NCI-H226 (cell line): ENCODE data around the gene VAMP7.
"Not testable (repeated sequence)": the region's sequence is repeated elsewhere in the genome, so short reads cannot be mapped to it uniquely, and the experiment has no call there.

ENCODE experiments used
- DNase-seq: peaks from one replicate; pipeline ENCODE4 v3.0.0-alpha.2; 2015

The VAMP7 gene, protein sequence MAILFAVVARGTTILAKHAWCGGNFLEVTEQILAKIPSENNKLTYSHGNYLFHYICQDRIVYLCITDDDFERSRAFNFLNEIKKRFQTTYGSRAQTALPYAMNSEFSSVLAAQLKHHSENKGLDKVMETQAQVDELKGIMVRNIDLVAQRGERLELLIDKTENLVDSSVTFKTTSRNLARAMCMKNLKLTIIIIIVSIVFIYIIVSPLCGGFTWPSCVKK

DNA sequence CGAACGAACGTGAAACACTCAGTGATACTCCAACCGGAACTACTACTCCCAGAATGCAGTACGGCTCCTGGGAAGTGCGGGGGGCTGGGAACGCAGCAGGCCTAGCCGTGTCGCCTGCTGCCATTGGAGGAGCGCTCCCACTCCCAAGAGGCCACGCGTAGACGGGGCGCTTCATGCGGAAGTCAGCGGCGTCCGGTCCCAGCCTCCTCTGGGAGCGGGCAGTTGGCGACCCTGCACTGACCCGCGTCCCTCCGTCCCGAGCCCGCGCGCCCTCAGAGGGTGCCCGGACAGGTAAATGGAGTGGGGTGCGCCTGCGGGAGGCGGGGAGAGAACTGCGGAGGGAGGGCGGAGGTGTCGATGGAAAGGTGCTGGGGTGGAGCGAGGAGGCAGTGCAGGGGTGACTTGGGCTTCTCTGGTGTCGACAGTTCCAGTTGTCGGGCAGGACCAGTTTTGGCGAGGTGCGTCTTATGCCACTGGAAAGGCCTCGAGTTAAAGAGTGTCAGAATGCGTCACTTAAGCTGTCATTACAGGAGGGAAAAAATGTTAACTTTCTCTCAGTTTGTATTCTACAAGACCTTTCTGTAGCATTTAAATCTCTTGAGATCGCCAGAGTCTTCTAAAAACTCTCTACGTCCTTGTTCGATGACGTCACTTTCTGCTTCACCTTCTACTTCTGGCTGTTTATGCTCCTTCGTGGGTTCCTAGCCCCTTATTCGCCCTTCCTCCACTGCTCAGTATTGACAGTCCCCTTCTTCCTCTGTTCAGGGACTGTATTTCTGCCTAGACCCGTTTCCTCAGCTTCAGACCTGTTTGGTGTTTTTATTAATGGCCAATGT lies at the start of gene VAMP7:
Gene VAMP7 (plus strand): TSS at position 188 of the 836 bp plus-strand sequence. CDS start 8,122 bp downstream, outside the sequence.
- peak; percentile 84 for DNase-seq

DNA sequence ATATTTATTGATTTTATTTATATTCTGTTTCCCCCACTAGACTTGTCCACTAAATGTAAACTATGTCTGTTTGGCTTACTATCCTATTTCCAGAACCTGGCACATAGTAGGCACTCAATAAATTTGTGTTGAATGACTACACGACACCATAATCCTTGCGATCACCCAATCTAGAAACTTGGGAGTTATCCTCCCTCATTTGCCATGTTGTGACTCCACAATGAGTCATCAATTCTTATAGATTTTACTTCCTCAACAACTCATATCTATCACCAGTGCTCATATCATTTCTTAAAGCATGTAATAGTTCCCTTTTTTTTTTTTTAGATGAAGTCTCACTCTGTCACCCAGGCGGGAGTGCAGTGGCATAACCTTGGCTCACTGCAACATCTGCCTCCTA lies 39.9 kb upstream of the VAMP7 start:
- DNase-seq: no peak

DNA sequence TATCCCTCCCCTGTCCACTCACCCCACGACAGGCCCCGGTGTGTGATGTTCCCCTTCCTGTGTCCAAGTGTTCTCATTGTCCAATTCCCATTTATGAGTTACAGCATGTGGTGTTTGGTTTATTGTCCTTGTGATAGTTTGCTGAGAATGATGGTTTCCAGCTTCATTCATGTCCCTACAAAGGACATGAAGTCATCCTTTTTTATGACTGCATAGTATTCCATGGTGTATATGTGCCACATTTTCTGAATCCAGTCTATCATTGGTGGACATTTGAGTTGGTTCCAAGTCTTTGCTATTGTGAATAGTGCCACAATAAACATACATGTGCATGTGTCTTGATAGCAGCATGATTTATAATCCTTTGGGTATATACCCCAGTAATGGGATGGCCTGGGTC lies 29.4 kb upstream of the VAMP7 start:
- DNase-seq: not testable (repeated sequence)

DNA sequence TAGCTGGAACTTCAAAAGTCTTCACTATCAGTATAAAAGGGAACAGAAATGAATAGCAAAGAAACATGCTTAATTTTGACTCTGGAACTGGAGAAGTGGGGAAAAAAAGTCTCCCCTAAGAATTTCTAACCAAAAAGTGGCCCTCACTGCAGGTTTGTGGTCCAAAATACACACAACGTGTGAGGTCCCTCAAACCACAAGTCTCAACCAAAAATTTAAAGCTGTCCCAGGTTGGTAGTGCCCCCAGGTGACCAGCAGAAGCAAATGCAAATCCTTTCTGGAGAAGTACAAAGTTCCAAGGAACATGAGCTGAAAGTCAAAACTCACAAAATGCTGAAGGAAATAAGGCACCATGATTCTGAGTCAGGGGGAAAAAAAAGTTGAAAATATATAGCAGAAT lies 23.6 kb upstream of the VAMP7 start:
- no peak for DNase-seq

DNA sequence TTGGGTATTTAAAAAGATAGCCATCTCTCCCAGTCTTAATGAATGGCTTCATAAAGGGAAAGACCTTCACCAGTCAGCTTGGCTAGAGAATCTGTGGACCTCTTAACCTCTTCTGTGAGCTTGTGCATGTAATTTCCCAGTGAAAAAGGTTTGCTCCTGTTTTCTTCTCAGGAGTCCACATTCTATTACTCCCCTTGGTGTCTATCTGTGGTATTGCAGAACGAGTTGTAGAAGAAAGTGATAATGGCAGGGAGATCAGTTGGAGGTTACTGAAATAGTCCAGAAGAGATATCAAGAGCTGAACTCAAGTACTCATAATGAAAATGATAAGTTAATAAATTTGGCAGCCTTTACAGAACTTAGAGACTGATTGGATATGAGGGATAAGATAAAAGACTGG lies 16.5 kb upstream of the VAMP7 start:
- no peak for DNase-seq

DNA sequence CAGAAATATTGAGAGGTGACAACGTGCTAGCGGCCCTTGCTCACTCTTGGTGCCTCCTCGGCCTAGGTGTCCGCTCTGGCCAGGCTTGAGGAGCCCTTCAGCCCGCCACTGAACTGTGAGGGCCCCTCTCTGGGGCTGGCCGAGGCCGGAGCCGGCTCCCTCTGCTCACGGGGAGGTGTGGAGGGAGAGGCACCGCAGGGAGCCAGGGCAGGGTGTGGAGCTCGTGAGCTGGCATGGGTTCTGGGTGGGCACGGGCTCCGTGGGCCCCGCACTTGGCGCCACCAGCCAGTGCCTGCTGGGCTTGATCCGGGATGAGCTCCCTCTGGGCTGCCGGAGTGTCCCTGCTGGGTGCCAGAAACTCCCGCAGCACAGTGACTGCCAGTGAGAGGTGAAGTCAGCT lies 16.0 kb upstream of the VAMP7 start:
- no peak for DNase-seq

DNA sequence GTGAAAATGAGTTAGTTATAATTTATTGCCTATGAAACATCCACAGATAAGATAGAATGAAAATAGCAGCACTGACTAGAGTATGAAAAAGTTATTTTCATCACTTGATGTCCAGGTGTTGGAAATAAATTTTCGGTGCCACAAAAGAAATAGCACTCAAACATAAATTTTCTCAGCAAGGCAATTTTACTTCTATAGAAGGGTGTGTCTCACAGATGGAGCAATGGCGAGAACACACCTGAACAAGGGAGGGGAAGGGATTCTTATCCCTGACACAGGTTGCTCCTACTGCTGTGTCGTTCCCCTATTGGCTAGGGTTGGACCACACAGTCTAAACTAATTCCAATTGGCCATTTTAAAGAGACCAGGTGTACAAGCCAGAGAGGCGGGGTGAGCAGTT lies 13.3 kb upstream of the VAMP7 start:
- DNase-seq: no peak

DNA sequence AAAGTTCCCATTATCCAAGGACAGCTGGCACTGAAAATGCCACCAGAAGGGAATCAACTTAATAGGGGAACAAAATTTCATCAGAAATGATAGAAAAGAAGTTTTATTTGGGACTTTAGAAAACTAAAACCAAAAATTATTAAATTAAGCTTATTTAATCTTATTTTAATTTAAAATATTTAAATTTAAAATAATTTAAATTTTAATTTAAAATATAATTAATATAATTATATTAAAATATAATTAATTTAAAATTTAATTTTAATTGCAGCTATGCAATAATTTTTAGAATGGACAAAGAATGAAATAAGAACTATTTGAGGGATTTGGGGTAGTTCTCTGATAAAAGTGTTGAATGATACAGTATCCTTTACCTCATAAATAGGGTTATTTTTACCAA lies 10.2 kb upstream of the VAMP7 start:
- no peak for DNase-seq

DNA sequence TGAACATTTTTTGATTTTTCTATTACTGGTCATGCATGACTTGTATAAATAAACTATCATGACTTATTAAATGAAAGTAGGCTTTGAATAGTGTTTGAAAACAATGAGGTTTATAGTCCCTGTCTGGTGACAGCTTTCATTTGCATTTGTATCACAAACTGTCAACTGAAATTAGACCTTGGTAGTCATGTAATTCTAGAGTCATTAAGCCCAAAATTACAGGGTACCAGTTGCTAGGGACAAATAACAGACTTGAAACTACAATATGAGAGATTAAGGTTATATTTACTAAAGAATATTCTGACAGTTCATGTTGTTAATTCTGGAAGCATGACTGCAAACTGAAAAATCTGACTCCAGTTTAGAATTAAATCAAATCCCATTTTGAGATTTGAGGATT lies 9.2 kb upstream of the VAMP7 start:
- no peak for DNase-seq

DNA sequence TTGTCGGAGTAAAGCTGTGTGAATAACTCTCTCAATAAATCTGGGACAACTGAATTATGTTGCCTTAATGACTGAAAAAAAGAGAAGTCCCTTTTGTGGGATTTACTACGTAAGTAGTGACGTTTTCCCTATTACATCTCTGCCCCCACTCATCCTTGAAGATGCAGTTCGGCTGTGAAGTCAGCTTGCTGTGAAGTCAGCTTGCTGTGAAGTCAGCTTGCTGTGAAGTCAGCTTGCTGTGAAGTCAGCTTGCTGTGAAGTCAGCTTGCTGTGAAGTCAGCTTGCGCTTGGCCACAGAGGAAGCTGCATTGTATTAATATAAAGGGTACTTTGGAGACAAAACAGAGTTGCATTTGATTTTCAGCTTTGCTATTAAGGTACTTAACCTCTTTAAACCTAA lies 8.0 kb upstream of the VAMP7 start:
- no peak for DNase-seq

DNA sequence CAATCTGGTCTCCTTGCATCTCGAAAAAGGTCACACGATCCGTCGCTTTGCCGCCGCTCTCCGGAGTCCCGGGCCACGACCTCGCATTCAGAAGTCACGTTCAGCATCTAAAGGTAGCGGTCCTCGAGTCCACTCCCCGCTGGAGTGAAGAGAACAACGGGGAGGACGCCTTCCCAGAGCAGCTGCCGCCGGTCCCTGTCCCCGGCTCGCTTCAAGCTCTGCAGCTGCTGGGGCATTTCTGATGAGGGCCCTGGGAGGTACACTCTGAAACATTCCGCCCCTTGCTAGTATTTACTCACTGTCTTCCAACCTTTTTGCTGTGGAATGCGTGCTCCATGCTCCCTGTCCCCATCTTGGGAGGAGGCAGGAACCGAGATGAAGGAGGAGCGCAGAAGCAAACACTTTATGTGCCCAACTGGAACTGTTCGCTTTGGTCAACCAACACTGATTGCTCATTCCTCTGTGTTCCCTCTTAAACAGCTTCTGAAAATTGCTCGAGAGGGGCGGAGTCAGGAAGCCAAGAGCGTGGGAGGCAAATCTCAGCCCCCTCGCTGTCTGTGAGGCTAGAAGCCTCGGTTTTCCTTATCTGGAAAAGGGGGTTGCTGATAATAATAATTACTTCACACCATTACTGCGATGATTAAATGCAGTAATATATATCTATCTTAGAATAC lies 6.4 kb upstream of the VAMP7 start:
- no peak for DNase-seq

DNA sequence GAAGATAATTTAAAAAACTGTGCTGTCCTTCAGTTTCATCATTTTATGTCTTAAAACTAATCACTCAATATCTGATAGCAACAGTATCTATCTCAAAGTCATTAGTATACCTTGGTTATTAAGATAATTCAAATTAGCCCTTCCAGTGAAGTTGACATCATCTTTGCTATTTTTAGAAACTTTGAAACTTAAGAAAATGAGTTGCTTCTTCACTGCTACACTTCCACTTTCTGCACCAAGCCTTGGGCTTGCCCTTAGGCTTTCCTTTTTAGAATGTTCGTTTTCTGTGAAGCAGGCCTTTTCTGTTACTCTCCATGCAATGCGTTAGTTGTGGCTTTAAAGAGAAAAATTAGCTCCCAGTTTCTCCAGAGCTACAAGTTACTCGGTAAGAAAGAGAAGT lies 4.4 kb upstream of the VAMP7 start:
- no peak for DNase-seq

DNA sequence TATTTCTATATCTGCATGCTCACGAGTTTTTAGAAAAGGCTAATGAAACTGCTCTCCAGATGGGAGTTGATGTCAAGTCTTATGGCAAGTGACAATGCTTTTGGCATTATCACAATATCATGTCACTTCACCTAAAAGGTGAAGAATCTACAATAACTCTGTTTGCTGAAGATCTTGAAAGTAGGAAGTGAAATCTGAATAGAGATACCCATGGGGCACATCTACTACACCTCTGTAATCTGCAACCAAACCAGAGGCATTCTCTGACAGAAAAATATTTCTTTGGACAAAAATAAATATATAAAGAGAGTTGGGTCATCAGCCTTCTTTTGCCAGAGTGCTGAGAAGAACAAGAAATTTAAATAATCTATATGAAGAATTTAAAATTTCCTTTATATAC lies 3.9 kb upstream of the VAMP7 start:
- no peak for DNase-seq

DNA sequence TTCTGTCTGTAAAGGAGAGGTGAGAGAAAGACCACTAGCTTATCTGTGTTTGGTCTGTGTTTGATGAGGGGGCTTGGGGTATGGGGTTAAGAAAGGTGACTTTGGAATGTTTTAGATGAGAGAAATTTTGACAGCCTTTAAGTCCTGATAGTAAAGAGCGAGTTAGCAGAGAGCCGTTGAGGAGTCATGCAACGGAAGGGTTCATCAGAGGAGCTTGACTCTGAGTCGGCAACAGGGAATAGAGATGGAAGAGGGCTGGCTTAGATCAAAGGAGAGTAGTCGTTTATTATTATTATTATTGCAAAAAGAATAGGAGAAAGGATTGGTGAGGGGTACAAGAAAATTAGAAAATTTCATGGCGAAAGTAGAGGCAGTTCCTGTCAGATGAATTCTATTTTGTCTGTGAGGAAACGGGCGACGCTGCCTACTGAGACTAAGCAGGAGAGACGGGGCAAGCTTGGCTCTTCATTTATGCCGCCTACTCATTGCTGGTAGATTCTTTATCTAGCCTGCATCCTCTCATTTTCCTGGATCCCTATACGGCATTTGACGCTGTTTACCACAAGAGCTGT lies 473 bp upstream of the VAMP7 start:
- no peak for DNase-seq

DNA sequence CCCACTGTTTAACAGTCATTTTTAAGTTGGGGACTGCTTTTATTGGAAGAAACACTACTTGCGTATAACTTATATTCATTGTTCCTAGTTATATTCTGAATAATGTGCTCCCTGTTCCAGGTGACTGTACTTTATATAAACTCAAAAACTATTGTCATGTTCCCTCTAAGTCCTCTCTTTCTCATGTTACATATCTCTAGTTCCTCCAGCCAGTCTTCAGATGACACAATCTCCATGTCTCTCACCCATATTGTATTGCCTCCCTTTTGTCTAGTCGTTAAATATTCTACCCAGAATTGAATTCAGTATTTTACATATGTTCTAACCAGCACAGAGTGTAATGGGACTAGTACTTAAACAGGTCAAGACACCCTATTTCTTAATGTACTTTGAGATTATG lies 5.3 kb downstream of the VAMP7 start:
- no peak for DNase-seq

DNA sequence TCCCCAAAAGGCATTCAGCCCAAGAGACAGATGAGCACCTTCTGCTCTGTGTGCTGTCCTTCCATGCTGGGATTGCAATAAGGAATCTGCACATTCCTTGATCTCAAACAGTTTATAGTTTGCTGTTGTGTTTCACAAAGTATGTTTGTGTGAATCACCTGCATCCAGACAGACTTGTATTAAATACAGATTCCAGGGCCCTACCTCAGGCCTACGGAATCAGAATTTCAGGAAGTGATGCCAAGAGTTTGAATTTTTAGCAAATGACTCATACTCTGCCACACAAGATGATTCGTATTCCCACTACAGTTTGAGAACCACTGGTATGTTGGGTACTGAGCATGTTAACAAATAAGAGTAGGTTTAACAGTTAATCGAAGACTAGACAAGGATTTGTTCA lies 7.0 kb downstream of the VAMP7 start:
- DNase-seq: peak; percentile 72

DNA sequence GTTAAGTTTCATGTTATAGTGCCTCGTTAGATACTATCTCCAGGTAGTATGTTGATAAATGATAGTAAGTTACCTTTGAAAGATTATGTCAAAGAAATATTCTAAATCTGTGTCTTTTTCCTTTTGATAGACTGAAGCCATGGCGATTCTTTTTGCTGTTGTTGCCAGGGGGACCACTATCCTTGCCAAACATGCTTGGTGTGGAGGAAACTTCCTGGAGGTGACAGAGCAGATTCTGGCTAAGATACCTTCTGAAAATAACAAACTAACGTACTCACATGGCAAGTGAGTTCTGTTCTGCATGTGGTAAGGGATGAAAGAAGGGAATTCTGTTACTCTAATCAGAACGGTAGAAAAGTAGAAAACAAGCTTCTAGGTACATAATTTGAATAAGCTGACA lies 8.2 kb downstream of the VAMP7 start:
- DNase-seq: no peak

DNA sequence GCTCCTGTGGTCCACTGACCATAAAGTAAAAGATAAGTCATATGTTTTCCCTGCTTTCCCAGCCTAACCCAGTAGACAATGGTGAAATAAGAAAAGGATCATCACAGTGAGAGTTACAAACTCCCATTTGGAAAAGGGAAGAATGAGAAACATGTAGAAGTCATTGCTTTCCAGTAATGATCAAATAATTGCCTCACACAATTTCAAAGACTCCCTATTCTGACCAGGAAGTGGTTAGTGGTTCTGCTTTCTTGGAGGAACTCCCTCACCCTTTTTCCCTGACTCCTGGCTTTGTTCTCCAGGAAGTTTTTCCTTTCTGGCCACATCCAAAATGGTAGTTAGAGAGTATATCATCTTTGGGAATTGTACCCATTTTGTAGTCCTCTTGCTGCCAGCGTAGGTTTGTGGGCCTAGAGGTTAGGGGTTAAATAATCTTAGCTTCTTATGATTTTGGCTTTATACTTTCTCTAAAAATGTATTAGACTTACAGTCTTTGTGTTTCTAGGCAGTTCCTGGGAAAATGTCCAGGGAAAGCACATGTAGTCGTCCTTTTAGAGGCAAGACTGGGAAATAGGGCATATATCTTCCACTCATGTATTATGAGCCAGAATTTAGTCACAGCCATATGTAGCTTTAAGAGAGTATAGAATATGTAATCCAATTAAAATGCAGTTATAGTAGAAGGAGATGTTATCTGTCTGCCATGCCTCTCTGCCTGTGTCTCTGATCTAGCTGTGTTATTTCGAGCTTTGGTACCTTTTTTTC lies 10.5 kb downstream of the VAMP7 start:
- no peak for DNase-seq

DNA sequence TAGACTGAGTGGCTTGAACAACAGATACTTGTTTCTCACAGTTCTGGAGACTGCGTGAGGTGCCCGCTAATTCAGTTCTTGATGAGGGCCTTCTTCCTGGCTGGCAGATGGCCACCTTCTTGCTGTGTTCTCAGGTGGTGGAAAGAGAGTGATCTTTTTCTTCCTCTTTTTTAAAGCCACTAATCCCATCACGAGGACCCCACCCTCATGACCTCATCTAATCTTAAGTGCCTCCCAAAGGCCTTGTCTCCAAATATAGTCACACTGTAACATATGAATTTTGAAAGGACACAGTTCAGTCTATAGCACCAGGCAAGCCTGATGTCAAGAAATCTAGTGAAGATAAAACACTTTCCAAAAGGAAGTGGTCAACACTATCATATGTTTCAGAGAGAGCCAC lies 12.4 kb downstream of the VAMP7 start:
- DNase-seq: no peak

DNA sequence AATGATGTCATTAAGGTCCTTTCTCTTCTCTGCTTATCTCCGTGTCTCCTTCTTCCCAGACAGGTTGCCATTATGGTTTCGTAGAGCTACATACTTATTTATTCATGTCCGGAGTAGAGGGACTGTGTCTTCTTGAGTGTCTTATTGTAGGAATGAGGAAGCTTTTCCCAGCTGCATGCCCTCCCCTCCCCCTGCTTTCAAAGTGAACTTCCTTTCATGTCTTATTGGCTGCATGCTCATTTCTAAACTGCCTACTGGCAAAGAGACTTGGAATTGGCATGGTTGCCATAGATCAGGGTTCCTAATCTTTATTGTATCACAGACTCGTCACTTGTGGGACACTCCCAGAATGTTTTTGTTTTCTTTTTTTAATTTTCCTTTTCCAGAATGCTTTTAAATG lies 15.4 kb downstream of the VAMP7 start:
- DNase-seq: no peak

DNA sequence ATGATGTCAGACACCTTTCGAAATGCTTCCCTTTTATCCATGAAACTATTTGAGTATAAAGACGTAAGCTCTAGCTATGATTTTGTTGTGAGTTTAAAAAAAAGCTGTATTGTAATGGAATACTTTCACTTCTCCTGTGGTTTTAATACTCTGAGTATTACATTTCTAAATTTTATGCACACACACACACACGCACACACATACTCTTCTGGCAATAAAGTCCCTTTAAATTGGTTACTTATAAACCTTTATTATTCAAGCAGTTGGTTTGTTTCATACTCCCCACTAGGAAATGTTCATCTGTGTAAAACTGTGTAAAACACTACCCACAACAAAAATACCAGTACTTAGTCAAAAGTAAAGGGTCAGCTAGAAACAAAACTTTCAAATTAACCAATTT lies 18.2 kb downstream of the VAMP7 start:
- DNase-seq: no peak

DNA sequence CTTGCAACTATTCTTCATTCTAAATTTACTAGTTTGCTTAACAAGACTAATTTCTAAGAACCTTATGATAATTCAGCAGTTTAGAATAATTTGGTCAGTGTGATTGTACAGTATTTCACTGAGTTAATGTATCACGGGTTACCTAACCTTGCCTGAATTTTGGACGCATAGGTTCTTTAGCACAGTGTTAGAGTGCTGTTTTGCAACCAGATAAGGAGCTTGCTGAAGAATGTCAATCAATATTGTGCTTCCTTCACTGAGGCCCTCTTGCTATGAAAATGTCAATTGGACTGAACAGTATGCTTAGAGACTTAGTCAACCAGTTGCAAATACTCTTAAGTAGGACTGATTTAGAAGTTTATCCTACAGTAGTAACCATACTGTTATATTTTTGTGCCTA lies 19.6 kb downstream of the VAMP7 start:
- no peak for DNase-seq

DNA sequence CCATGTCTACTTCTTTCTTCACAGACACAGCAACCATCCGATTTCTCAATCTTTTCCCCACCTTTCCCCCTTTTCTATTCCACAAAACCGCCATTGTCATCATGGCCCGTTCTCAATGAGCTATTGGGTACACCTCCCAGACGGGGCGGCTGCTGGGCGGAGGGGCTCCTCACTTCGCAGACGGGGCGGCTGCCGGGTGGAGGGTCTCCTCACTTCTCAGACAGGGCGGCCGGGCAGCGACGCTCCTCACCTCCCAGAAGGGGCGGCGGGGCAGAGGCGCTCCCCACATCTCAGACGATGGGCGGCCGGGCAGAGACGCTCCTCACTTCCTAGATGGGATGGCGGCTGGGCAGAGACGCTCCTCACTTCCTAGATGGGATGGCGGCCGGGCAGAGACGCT lies 26.5 kb downstream of the VAMP7 start:
- not testable (repeated sequence) for DNase-seq
